HG03469 (cell line): ENCODE measurements around the gene ST3GAL5.

Source experiments
- ATAC-seq: cut with Tn5 transposase; IDR thresholded peaks from one replicate; pipeline ENCODE4 v1.9.1; 2021; ENCODE audit warnings: mild to moderate bottlenecking, moderate library complexity, moderate number of reproducible peaks; ENCODE audit not compliant: unreplicated experiment

ST3GAL5 gene

GRCh38 chr2:85811180-85812093 is 77.4 kb downstream of the ST3GAL5 start:
- ATAC-seq = no peak

- no peak for ATAC-seq
Measured at GRCh38 chr2:85810371-85811179, 78.2 kb downstream of the ST3GAL5 start.

DNA sequence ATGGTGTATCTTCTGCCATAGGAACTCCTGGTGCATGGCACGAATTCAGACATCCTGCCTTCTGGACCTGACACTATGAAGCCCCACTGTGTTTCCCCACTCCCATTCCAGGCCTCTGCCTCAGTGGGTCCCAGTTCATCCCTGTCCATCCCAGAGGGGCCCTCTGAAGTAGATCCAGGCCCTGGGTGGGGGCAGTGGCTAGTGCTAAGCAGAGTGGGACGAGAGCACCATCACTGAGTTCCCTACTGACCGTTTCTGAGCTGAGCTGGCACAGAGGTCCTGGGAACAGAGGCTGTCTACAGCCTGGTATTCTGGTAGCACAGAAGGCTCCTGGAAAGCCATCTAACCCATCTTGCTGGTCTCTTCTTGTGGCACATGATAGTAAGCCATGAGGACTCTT is 81.0 kb downstream of the ST3GAL5 start:
- no peak for ATAC-seq

DNA sequence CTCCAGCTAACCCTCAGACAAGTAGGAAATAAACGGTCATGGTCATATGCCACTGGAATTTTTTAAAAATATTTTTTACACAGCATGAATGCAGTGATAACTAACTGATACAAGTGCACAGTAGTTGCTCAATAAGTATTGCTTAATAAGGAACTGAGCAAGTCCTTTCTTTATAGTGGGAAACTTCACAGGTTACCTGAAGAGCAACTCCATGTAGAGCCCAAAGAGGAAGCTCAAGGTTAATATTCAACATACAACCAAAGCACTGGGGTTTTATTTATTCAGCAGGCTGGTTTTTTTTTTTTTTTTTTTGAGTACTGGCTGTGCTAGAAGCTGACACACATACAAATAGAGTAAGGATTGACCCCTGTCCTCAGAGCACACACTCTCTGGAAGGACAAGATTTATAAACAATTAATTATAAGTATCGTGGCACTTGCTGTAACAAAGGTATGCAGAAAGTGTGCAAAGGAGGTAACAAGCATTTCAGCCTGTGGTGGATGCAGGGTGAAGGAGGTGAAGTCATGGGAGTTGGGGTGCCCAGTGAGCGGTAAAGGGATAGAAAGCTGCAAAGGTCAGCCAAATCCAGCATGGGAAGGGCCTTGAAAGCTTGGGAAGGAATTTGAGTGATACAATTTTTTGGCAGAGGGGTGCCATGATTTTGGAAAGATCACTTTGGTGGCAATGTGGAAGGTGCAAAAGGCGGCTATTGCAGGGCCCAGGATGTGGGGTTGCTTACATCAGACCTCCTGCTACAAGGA is 82.3 kb downstream of the ST3GAL5 start:
- no peak for ATAC-seq

DNA sequence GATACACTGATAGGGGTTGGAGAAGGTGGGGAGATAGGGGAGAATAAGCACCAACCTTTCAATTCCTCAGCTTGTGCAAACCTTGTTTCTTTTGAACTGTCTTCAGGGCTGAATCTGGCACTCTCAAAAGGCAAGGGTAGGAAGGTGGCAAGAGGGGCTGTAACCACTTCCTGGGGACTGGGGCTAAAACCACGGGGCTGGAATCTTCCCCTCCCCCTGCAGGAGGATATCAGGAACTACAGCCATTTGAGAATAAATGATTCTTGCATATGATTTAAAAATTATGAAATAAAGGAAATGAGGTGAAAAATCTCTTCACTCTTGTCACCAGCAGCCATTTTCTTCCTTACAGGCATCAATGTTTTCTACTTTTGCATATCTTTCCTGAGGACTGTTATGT is 84.2 kb downstream of the ST3GAL5 start:
- ATAC-seq = no peak

GRCh38 chr2:85803704-85804425 is 84.9 kb downstream of the ST3GAL5 start:
- ATAC-seq = no peak

DNA sequence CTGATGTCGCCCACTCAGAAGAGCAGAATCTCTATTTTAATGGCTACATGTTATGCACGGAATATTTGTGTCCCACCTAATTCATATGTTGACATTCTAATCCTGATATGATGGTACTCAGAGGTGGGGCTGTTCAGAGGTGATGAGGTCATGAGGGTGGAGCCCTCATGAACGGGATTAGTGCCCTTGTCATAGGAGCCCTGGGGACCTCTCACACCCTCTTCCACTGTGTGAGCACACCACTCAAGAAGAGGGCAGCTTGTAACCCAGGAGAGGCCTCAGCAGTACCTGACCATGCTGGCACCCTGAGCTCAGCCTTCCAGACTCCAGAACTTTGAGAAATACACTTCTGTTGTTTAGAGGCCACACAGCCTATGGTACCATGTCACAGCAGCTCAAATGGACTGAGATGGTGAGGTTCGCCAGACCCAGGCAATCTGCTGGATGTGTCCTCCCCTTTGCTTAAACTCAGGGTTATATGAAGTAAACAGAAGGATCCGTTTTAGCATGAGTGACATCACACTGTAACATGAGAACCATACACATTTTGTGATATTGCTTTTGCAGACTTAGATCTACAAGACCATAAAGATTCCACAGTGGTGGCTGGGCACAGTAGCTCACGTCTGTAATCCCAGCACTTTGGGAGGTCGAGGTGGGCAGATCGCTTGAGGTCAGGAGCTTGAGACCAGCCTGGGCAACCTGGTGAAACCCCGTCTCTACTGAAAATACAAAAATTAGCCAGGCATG is 86.3 kb downstream of the ST3GAL5 start:
- no peak for ATAC-seq

- no peak for ATAC-seq
Measured at GRCh38 chr2:85801871-85802270, 86.9 kb downstream of the ST3GAL5 start.

DNA sequence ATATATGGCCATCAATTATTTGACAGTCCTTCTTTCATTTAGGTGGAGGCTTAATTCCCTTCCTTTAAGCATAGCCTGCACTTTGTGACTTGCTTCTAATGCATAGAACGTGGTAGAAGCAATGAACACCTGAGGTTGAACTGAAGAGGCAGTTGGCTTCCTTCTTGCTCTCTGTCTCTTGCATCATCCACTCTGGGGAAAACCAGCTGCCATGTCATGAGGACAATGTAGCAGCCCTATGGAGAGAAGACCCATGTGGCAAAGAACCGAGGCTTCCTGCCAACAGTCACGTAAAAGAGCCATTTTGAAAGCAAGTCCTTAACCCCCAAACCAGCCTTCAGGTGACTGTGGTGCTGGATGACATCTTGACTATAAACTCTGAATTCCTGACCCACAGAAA is 88.2 kb downstream of the ST3GAL5 start:
- no peak for ATAC-seq

- no peak for ATAC-seq
Measured at GRCh38 chr2:85799215-85799956, 89.4 kb downstream of the ST3GAL5 start.

- ATAC-seq = no peak
Measured at GRCh38 chr2:85797921-85798320, 90.9 kb downstream of the ST3GAL5 start.

GRCh38 chr2:85797263-85797660 is 91.5 kb downstream of the ST3GAL5 start:
- no peak for ATAC-seq

- ATAC-seq = no peak
Measured at GRCh38 chr2:85796341-85797262, 92.2 kb downstream of the ST3GAL5 start.

- no peak for ATAC-seq
Measured at GRCh38 chr2:85796046-85796340, 92.8 kb downstream of the ST3GAL5 start.

DNA sequence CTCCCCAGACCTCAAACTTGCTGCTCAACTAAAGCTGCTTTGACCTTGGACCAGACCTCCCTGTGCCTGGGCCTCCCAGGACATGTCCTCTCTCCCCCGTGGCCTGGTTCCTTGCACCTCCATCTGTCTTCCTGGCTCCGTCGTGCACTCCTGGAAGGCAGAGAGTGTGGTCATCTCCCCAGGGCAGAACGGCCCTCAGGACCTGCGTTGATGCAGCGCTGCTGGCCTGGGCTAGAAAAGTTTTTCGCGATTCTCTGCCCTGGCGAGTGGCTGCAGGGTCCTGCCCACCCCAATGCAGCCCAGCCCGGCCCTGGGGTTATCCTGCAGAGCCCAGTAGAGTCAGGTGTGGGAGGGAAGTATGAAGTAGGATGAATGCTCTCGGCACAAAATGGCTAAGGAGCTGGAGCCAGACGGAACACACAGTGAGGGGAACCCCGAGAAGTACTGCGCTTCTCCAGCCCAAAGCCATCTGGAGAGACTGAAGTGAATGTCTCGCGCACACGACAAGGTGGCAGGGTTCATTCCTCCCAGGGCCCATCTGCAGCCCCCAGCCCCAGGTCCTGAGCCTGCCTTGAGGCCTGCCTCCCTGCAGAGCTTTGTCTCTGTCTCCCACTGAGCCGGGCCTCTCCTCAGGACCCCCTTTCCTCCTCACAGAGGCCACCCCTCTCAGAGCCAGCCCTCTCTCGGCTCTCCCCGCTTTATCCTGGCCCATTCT is 93.3 kb downstream of the ST3GAL5 start:
- ATAC-seq = no peak

DNA sequence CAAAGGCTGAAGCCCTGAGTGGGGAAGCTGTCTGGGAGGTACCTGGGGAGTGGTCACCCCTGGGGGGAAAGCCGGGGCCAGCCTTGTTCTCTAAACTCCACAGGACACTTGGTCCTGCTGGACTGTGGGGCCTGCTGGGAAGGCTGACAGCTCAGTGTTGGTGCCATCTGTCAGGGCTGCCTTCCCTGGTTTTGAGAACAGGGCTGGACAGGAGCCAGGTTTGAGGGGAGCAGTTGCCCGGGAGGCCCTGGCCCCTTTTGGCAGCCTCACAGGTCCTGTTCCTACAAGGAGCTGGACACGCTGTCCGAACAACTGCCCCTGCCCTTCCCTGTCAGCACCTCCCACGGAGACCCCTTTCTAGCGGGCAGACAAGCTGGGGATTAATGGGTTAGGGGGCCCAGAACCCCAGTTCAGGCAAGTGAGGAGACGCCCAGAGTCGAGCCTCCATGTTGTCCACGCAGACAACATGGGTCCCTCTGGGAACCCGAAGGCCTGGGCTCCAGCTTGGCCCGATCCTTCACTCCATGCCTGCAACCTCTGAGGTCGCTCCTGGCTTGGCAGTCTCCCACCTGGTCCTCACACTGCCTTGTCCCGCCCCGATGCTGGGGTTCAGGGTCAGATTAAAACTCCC is 94.2 kb downstream of the ST3GAL5 start:
- ATAC-seq = no peak

- no peak for ATAC-seq
Measured at GRCh38 chr2:85794038-85794441, 94.8 kb downstream of the ST3GAL5 start.
